K562 (cell line): ENCODE data around the gene CARD9. TPM values are rescaled to one million over a fixed set of nuclear protein-coding genes. Genes with fewer than 3 reads are reported as not detected.

ENCODE experiments used
- HDAC1 ChIP-seq, 2 experiments: fragments of 450-650 bp; IDR thresholded peaks; 2 replicates each; pipeline ENCODE4 v1.6.1; 2016 to 2017; ENCODE audit warnings: inconsistent platforms in 1 of 2, mild to moderate bottlenecking in 1 of 2, moderate library complexity in 1 of 2
- HSF4 ChIP-seq: fragments of 250-450 bp; sonication (Bioruptor Pico); IDR thresholded peaks from 2 replicates; pipeline ENCODE4 v2.1.2; 2022; ENCODE audit warnings: mild to moderate bottlenecking, moderate library complexity, borderline replicate concordance
- MGA ChIP-seq: fragments of 450-650 bp; IDR thresholded peaks from 2 replicates; pipeline ENCODE4 v1.6.1; 2016; ENCODE audit warnings: mild to moderate bottlenecking, moderate library complexity
- RERE ChIP-seq: sonication (generic); formaldehyde crosslinking; IDR thresholded peaks from 2 replicates; pipeline ENCODE4 v1.8.0; 2023; ENCODE audit warnings: missing genetic modification reagents, mild to moderate bottlenecking, borderline replicate concordance
- TCF3 ChIP-seq: sonication (generic); formaldehyde crosslinking; IDR thresholded peaks from 2 replicates; pipeline ENCODE4 v1.4.0; 2020; ENCODE audit warnings: mild to moderate bottlenecking, missing genetic modification reagents
- ZBTB33 ChIP-seq: sonication (generic); formaldehyde crosslinking; IDR thresholded peaks from 2 replicates; pipeline ENCODE4 v1.8.1; 2023; ENCODE audit warnings: mild to moderate bottlenecking, missing genetic modification reagents
- polyA plus RNA-seq, 8 experiments: library from polyadenylated mRNA; depleted of rRNA in 4 of 8; stranded (reverse) in 5 of 8; unstranded in 3 of 8; fragments of >200 nt; fragmentation: Nextera tagmentation in 2 of 8; fragmentation: Illumina TruSeq in 1 of 8; extraction: Ambion mirVana in 2 of 8; extraction: Trizol in 1 of 8; gene quantifications; 2 replicates each; pipeline versions ENCODE4 v1.2.1 to v1.2.3, GENCODE V29; 2011 to 2014; ENCODE audit warnings: inconsistent platforms in 1 of 8, missing spikeins in 1 of 8
- total RNA-seq, 7 experiments: library from RNA; depleted of rRNA in 6 of 7; stranded (reverse); fragments of >200 nt in 6 of 7; fragmentation: Illumina TruSeq in 2 of 7; extraction: Trizol in 2 of 7; gene quantifications; 2 replicates each; pipeline versions ENCODE4 v1.2.1 to v1.2.3, GENCODE V29; 2011 to 2021; ENCODE audit warnings: low replicate concordance in 1 of 7

CARD9 gene
- total and polyA plus RNA-seq, 9 of the 15 experiments (the other 6 are each of a cell fraction or from before 2014, with no cell fraction given): 1.7 to 53.0 (median 9.7) TPM

GRCh38 chr9:136363949-136364748 is 9.3 kb downstream of the CARD9 start (continued):
- peak; percentile 68 for TF ChIP-seq MGA
- TF ChIP-seq HSF4 (CRISPR knock-in tag): no peak
- TF ChIP-seq HDAC1 (IDR thresholded peaks at IDR 0.05): 0 out of 4 replicates have a peak, but pooled peaks of 1 of the 2 experiments have one; percentile 3
- no peak for TF ChIP-seq TCF3 (CRISPR knock-in tag)
- TF ChIP-seq ZBTB33 (CRISPR knock-in tag): peak; percentile 69
- no peak for TF ChIP-seq RERE (CRISPR knock-in tag)
